Activated T-helper 2 cell treated with anti-CD3 and anti-CD28 coated beads, Interferon-gamma antibody, Interleukin-2, Interleukin-4, amounts not matched to agents 10 μg/mL and 5 μg/mL and 100 μg/mL, durations not matched to agents 14 hours and 24 hours and 36 hours (primary cell): ENCODE results near the gene TARBP1. TPM values are rescaled to one million over a fixed set of nuclear protein-coding genes. Genes with fewer than 3 reads are reported as not detected.
"Not testable (repeated sequence)": the region's sequence is repeated elsewhere in the genome, so short reads cannot be mapped to it uniquely, and the experiment has no call there.

Experiments used
- DNase-seq: peaks from one replicate; pipeline ENCODE4 v3.0.0; 2021; ENCODE audit warnings: low spot score
- H3K27ac Mint-ChIP-seq: one replicate; pipeline ENCODE4 v1.8.0; 2021; ENCODE audit warnings: mixed read lengths
- H3K27me3 Mint-ChIP-seq: one replicate; pipeline ENCODE4 v1.8.0; 2021; ENCODE audit warnings: low read depth, mixed read lengths
- H3K36me3 Mint-ChIP-seq: one replicate; pipeline ENCODE4 v1.8.0; 2021; ENCODE audit warnings: low read depth, mixed read lengths
- H3K4me1 Mint-ChIP-seq: one replicate; pipeline ENCODE4 v1.8.0; 2021; ENCODE audit warnings: low read depth, mixed read lengths
- H3K4me3 Mint-ChIP-seq: one replicate; pipeline ENCODE4 v1.8.0; 2021; ENCODE audit warnings: low read depth, mild to moderate bottlenecking, moderate library complexity, mixed read lengths
- H3K9me3 Mint-ChIP-seq: one replicate; pipeline ENCODE4 v1.8.0; 2021; ENCODE audit warnings: mixed read lengths
- intact Hi-C: fragments of 100-400 bp; cut with micrococcal nuclease; formaldehyde crosslinking; loops from one replicate; pipeline ENCODE4 v1.15.1; 2023
- total RNA-seq: library from RNA; stranded (reverse); gene quantifications from 2 replicates; pipeline ENCODE4 v1.2.3, GENCODE V29; 2022

TARBP1 gene
- total RNA-seq, 1 donor from 2014 or later: 79.7 TPM

- H3K36me3 Mint-ChIP-seq: peaks cover 54% of the 10 kb centered on the region
- no peaks in the 10 kb centered on the region for H3K9me3 Mint-ChIP-seq
- H3K27me3 Mint-ChIP-seq: no peaks in the 10 kb centered on the region
- H3K27ac Mint-ChIP-seq: no peak overlapping the region
- DNase-seq: no peak
- intact Hi-C loops: no loop called here
- H3K4me3 Mint-ChIP-seq: no peak overlapping the region
- H3K4me1 Mint-ChIP-seq: peaks cover 6% of the 10 kb centered on the region
These were observed 90.9 kb downstream of the TARBP1 start for GRCh38 chr1:234388094-234388493.

- intact Hi-C loops: no loop called here
- peaks cover 57% of the 10 kb centered on the region for H3K36me3 Mint-ChIP-seq
- H3K4me3 Mint-ChIP-seq: no peak overlapping the region
- no peak for DNase-seq
- H3K27ac Mint-ChIP-seq: peak overlapping the region; percentile 20
- no peaks in the 10 kb centered on the region for H3K9me3 Mint-ChIP-seq
- H3K27me3 Mint-ChIP-seq: no peaks in the 10 kb centered on the region
- H3K4me1 Mint-ChIP-seq: peaks cover 11% of the 10 kb centered on the region
These were observed 92.9 kb downstream of the TARBP1 start for GRCh38 chr1:234386122-234386521.

- Mint-ChIP-seq H3K36me3 (peaks cover 76% of the 10 kb centered on the region), H3K4me3 (no peak overlapping the region), H3K27ac (peak overlapping the region; percentile 4), H3K4me1 (peaks cover 16% of the 10 kb centered on the region), H3K9me3 (no peaks in the 10 kb centered on the region), H3K27me3 (no peaks in the 10 kb centered on the region)
- intact Hi-C loops: no loop called here
- DNase-seq: no peak
These were observed 97.1 kb downstream of the TARBP1 start for GRCh38 chr1:234381699-234382555.

GRCh38 chr1:234379591-234380109, 99.3 kb downstream of the TARBP1 start:
- H3K27ac Mint-ChIP-seq, H3K4me3 Mint-ChIP-seq, H3K9me3 Mint-ChIP-seq, DNase-seq, H3K27me3 Mint-ChIP-seq: not testable (repeated sequence)
- intact Hi-C loops: loop anchor here (10.0 kb wide), 1 partner anchor 225 kb away; no protein-coding TSS in a partner anchor
- Mint-ChIP-seq H3K4me1 (peaks cover 26% of the 10 kb centered on the region), H3K36me3 (peaks cover 80% of the 10 kb centered on the region)

DNA sequence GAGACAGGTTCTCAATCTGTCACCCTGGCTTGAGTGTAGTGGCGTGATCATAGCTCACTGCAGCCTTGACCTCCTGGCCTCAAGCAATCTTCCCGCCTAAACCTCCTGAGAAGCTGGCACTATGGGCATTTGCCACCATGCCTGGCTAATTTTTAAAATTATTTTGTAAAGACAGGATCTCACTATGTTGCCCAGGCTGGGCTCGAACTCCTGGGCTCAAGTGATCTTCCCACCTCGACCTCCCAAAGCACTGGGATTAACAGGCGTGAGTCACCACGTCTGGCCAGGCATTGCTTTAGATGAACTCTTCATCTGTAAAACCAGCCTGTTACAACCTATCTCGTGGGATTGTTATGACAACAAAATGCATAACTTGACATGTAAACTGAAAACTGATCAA, 103.3 kb downstream of the TARBP1 start:
- intact Hi-C loops: loop anchor here (10.0 kb wide), 1 partner anchor 229 kb away; no protein-coding TSS in a partner anchor

GRCh38 chr1:234373959-234374254, 105.1 kb downstream of the TARBP1 start:
- Mint-ChIP-seq H3K9me3 (no peaks in the 10 kb centered on the region), H3K27me3 (no peaks in the 10 kb centered on the region), H3K27ac (peak overlapping the region; percentile 99), H3K36me3 (peaks cover 44% of the 10 kb centered on the region), H3K4me1 (peaks cover 42% of the 10 kb centered on the region), H3K4me3 (peak overlapping the region; percentile 94)
- intact Hi-C loops: loop anchor here (1.0 to 10.0 kb wide), 6 partner anchors 18 to 954 kb away; partner anchors contain the start of genes ARID4B and GGPS1
- DNase-seq: no peak

More for the DNA sequence above, 103.3 kb downstream of the TARBP1 start:
- H3K4me3 Mint-ChIP-seq: no peak overlapping the region
- no peaks in the 10 kb centered on the region for H3K9me3 Mint-ChIP-seq
- H3K36me3 Mint-ChIP-seq: peaks cover 62% of the 10 kb centered on the region
- H3K27ac Mint-ChIP-seq: no peak overlapping the region
- DNase-seq: no peak
- H3K4me1 Mint-ChIP-seq: peaks cover 37% of the 10 kb centered on the region
- H3K27me3 Mint-ChIP-seq: no peaks in the 10 kb centered on the region

DNA sequence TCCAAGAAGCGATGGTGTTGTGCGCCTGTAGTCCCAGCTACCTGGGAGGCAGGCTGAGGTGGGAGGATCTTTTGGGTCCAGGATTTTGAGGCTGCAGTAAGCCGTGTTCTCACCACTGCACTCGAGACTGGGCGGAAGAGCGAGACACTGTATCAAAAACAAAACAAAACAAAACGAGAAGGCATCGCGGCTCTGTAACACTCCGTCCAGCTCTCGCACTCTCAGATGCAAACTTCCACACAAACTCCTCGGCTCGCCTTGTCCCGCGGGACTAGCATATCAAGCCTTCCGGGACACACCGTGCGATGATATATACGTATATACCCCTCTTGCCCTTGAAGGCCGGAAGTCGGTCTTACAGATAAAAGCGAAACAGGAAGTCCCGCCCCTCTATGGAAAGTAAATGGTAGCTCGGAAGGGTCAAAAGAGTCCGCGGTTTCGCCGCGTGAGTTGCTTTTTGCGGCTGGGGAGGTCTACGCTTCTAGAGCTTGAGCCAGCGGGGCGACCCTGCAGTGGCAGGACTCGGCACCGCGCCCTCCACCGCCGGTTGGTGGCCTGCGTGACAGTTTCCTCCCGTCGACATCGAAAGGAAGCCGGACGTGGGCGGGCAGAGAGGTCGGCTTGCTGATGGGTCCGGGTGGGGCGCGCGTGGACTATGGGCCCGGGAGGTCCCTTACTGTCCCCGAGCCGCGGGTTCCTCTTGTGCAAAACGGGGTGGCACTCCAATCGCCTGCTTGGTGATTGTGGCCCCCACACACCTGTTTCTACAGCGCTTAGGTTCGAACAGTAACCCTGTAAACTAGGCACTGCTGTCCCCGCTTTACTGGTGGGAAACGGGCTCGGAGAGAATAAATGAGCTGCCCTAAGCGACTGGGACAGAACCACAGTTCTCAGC, 105.7 kb downstream of the TARBP1 start, which contains the start of gene COA6:
Gene COA6 (plus strand): TSS at position 393 of the 895 bp plus-strand sequence. CDS start 11 bp downstream, at position 404.
- Mint-ChIP-seq H3K9me3 (no peaks in the 10 kb centered on the region), H3K4me1 (peaks cover 47% of the 10 kb centered on the region), H3K27ac (peak within 1 kb of the TSS; percentile 99), H3K36me3 (peaks cover 38% of the 10 kb centered on the region), H3K4me3 (peak within 1 kb of the TSS; percentile 94), H3K27me3 (no peaks in the 10 kb centered on the region)
- intact Hi-C loops: loop anchor here (1.0 to 10.0 kb wide), 6 partner anchors 17 to 955 kb away; partner anchors contain the start of genes ARID4B and GGPS1
- DNase-seq: peak; percentile 86

- Mint-ChIP-seq H3K27ac (peak overlapping the region; percentile 99), H3K4me1 (peaks cover 49% of the 10 kb centered on the region), H3K4me3 (peak overlapping the region; percentile 94), H3K27me3 (no peaks in the 10 kb centered on the region), H3K9me3 (no peaks in the 10 kb centered on the region), H3K36me3 (peaks cover 27% of the 10 kb centered on the region)
- intact Hi-C loops: loop anchor here (2.0 to 10.0 kb wide), 2 partner anchors 27 to 233 kb away; no protein-coding TSS in a partner anchor
- DNase-seq: no peak
These were observed 106.8 kb downstream of the TARBP1 start for GRCh38 chr1:234372011-234372757.

DNA sequence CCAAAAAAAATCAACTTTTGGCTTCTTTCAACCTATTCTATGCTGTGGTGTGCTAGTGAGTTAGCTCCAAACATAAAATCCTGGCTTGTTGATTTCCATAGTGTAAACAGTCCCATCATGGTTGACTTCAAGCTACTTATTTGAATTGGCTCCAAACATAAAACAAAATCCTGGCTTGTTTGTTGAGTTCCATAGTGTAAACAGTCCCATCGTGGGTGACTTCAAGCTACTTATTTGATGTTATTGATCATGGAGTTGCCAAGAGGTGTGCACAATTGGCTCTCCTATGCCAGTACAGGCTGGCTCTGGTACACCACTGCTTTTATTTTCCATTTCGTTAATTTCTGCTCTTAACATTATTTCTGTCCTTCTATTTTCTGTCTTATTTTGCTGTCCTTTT, 107.6 kb downstream of the TARBP1 start:
- H3K27me3 Mint-ChIP-seq: no peaks in the 10 kb centered on the region
- no peaks in the 10 kb centered on the region for H3K9me3 Mint-ChIP-seq
- H3K27ac Mint-ChIP-seq: no peak overlapping the region
- no peak for DNase-seq
- H3K4me1 Mint-ChIP-seq: peaks cover 45% of the 10 kb centered on the region
- H3K36me3 Mint-ChIP-seq: peaks cover 21% of the 10 kb centered on the region
- no peak overlapping the region for H3K4me3 Mint-ChIP-seq
- intact Hi-C loops: loop anchor here (10.0 kb wide), 1 partner anchor 233 kb away; no protein-coding TSS in a partner anchor

GRCh38 chr1:234369784-234370183, 109.2 kb downstream of the TARBP1 start:
- DNase-seq: no peak
- Mint-ChIP-seq H3K27me3 (no peaks in the 10 kb centered on the region), H3K36me3 (peaks cover 9% of the 10 kb centered on the region), H3K4me3 (no peak overlapping the region), H3K4me1 (peaks cover 33% of the 10 kb centered on the region), H3K27ac (no peak overlapping the region), H3K9me3 (no peaks in the 10 kb centered on the region)
- intact Hi-C loops: loop anchor here (10.0 kb wide), 1 partner anchor 235 kb away; no protein-coding TSS in a partner anchor

GRCh38 chr1:234369033-234369430, 109.9 kb downstream of the TARBP1 start:
- H3K4me1 Mint-ChIP-seq: peaks cover 27% of the 10 kb centered on the region
- H3K9me3 Mint-ChIP-seq: no peaks in the 10 kb centered on the region
- H3K27ac Mint-ChIP-seq: peak overlapping the region; percentile 10
- intact Hi-C loops: no loop called here
- H3K4me3 Mint-ChIP-seq: no peak overlapping the region
- H3K36me3 Mint-ChIP-seq: peaks cover 1% of the 10 kb centered on the region
- H3K27me3 Mint-ChIP-seq: no peaks in the 10 kb centered on the region
- DNase-seq: no peak
